HG03060 (cell line): ENCODE data around the gene DNAAF6.
"Not testable (repeated sequence)": the region's sequence is repeated elsewhere in the genome, so short reads cannot be mapped to it uniquely, and the experiment has no call there.

Experiments used
- ATAC-seq: cut with Tn5 transposase; IDR thresholded peaks from one replicate; pipeline ENCODE4 v1.9.1; 2021; ENCODE audit warnings: low read depth, moderate number of reproducible peaks; ENCODE audit not compliant: unreplicated experiment

The DNAAF6 gene

DNA sequence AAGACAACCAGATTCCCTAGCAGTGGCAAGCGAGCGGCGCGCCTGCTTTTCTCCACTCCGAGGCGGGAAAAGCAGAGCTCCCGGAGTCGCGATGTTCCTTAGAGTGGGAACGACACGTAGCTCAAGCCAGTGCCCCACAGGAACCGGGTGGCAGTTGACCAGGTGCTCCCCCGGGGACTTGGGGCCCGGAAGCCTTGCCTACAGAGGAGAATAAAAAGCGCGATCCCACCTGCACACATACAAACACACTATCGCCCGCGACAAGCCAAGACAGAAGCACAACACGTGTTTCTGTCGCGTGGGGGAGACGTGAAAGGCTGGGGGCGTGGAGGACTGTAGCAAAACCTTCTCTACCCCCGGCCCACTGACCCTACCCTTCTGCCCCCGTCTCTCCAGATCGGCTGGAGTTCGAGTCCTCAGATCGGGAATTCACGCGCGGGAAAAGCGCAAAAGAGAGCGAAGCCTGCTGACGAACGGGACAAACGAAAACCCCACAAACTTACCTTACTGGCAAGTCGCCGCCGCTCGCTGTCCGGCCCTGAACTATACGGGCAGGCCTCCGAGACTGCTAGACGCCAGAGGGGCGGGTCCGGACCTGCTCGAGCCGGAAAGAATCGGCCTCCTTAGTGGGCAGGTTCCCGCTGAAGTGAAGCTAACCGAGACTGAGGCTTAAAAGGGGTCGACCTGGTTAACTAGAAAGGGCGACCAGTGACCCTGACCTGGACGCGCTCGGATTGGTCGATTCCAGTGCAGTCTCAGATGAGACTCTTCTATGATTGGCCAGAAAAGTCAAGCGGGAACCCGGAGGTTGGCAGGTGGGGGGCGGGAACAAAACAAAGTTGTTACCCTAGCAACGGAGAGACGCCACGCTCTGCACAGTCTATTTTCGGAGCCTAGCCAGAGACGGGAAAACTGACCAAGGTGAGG lies at the start of gene DNAAF6, which contains the start of gene NUP62CL:
Gene DNAAF6 (plus strand): TSS at position 842 of the 927 bp plus-strand sequence. CDS start 6,265 bp downstream, outside the sequence.
Gene NUP62CL (minus strand): TSS at position 664 of the 927 bp plus-strand sequence. CDS start 31,287 bp downstream, outside the sequence.
- peak; percentile 96 for ATAC-seq

DNA sequence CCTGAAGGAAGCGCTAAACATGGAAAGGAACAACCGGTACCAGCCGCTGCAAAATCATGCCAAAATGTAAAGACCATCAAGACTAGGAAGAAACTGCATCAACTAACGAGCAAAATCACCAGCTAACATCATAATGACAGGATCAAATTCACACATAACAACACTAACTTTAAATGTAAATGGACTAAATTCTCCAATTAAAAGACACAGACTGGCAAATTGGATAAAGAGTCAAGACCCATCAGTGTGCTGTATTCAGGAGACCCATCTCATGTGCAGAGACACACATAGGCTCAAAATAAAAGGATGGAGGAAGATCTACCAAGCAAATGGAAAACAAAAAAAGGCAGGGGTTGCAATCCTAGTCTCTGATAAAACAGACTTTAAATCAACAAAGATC lies 48.8 kb upstream of the DNAAF6 start:
- not testable (repeated sequence) for ATAC-seq

DNA sequence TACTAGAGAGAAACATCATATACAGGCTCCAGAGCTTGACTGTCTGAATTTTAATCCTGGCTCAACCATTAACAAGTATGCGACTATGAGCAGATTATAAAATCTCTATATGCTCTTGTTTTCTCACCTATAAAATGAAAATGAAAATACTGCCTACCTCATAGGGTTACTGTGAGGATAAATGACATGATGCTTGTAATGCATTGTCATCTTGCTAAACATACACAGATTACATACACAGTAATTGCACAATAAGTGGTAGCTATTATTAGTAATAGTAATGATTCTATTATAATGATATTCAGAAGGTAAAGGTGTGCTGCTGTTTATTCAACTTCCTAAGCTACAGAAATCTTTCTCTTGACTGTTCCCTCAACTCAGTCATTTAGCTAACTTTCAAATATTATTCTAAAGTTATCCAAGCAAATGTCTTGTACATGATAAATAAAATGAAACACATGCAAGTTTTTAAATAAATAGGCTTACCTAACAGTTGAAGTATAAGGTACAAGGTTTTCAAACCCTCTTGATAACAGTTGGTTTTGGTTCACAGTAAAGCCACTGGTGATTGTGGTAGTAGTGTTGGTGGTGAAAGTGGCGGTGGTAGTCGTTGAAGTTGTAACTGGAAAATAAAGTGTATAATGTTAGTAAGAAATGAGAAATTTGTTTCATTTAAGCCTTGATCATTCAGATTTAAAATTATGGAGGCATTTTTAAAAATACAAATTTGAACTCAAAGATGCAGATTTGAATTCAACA lies 39.1 kb upstream of the DNAAF6 start:
- no peak for ATAC-seq

DNA sequence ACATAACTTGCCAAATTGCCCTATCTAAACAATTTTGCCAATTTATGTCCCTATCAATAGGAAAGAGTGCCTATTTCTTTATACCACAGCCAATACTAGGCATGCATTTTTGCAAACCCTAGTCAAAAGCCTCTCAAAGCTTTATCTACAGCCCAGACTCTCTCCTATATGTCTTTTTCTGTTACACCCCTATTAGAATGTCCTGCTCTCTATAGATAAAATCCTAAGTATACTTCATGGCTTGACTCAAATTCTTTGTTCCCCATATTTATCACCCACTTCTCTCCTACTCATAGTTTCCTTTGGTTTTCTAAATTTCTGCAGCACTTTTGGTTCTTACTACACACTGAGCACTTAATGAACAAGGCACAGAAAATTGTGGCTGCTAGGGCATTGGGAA lies 38.2 kb upstream of the DNAAF6 start:
- no peak for ATAC-seq

DNA sequence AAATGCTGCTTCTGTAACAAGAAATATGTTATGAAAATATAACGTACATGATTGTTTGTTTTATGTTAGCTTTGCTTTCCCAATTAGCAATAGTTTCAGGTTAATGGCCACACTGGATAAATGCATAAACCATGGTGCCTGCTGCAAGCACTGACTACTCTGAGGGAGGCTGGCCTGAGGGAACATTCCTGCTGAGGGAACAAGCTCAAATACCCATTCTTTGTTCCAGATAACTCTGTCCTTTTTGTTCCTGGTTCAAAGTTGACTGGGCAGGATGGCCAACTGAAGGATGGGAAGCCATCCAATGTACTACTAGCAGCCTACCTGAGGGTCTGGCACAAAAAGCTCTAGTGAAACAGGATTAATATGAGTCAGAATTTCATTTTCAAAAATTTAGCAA lies 37.7 kb upstream of the DNAAF6 start:
- ATAC-seq, result no peak

DNA sequence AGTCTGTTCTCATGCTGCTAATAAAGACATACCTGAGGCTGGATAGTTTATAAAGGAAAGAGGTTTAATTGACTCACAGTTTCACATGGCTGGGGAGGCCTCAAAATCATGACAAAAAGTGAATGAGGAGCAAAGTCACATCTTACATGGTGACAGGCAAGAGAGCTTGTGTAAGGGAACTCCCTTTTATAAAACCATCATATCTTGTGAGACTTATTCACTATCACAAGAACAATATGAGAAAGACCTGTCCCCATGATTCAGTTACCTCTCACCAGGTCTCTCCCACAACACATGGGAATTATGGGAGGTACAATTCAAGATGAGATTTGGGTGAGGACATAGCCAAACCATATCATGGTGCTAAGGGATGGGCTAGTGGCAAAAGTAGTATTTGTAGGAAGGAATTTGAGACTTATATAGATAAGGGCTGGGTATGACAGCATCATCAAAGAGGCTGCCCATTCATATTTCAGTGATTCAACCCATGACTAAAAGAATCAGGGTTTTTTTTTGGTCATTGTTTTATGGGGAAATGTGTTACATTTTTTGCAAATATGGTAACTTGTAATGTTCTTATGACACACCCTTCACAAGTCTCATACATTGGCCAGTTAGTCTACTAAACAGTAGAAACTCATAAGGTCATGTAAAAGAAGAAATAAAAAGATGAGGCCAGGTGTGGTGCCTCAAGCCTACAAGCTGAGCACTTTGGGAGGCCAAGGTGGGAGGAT lies 34.9 kb upstream of the DNAAF6 start:
- no peak for ATAC-seq

DNA sequence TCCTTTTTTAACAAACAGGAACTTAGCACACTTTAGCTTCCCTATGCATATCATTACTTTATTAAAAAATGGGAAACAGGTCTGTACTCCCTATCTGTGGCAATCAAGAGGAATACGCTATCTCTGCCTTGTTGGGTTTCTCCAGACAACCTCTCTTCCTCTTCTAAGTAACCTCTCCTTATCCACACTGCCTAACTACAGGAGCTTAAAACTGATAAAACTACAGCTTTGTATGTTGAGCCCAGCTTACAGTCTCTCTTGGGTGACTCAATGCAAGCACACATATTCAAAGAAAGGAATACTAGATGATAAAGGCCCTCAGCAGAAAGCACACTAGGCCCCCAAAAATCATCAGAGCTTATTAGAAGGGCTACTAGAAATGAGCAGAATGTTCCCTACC lies 9.1 kb upstream of the DNAAF6 start:
- ATAC-seq, result no peak

DNA sequence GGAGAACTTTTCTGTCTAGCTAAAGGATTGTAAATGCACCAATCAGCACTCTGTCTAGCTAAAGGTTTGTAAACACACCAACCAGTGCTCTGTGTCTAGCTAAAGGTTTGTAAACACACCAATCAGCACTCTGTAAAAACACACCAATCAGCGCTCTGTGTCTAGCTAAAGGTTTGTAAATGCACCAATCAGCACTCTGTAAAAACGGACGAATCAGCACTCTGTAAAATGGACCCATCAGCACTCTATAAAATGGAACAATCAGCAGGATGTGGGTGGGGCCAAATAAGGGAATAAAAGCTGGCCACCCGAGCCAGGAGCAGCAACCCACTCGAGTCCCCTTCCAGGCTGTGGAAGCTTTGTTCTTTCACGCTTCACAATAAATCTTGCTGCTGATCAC lies 8.3 kb upstream of the DNAAF6 start:
- ATAC-seq, result not testable (repeated sequence)

DNA sequence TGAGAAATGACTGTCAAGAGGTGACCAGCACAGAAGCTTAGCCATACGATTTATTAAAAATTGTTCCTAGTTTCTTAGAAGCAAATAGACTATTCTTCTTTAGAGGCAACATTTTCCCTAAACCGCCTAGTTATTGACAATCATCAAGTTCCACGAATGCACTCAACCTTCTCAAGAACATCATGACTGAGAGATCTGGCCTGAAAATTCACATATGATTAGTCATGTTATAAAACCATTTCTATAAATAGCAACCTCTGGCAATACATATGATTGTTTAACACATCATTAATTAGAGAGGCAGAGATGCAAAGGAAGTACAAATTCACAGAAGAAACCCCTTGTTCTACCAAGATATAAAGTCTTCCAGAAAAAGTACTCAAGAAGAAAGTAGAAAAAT lies 6.9 kb upstream of the DNAAF6 start:
- ATAC-seq, result no peak

DNA sequence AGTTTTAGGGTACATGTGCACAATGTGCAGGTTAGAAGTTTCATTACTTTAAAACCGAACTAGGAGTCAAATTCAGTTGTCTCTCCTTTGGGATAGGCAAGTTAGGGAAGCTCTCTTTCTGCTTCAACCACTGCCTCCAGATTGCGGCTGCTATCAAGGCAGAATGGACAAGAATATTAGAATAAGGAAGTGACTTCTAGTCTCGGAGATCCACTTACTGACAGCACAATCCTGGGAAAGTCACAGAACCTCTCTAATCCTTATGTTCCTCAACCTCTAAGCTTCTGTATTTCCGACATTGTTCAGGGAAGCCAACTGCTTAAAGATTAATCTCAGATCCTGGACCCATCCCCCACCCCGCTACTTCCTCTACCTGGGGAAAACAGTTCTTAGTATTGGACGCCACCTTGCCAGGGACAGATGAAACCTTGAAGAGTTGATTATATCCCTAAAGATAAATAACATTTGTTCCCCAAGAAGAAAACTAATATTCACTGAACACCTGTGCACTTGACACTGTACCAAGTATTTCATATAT lies 2.3 kb upstream of the DNAAF6 start:
- no peak for ATAC-seq

DNA sequence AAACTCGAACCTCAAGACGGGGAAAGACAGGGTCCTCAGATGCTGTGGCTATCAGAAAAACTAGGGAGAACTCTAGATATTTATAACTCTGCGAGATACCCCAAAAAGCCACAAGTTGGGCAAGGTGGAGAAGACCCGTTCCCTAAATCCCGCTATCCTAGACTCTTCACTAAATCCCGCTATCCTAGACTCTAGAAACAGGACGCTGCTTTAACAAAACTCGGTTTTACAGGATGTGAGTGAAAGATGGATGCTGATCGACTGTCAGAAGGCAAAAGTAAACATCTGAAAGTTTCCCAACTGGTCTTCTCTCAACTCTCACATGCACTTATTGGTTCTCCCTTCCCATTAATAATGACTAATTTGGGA lies 270 bp downstream of the DNAAF6 start:
- ATAC-seq, result no peak

DNA sequence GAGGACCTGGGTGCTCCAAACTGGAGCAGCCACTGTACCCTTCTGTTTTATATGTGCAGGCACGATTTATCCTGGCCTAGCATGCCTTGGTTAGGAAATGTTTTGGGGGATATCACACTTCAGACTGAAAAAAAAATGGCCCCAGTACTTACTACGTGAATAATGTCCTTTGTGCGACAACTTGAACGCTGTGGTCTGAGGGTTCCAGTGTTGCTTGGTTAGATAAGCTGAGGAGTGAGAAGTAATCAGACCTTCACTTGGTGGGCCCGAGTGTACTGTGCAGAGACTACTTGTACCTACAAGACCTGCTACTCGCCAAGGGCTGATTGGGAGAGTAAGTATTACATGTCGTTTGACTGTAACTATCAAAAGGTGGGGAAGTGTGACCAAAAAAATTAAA lies 678 bp downstream of the DNAAF6 start:
- no peak for ATAC-seq

DNA sequence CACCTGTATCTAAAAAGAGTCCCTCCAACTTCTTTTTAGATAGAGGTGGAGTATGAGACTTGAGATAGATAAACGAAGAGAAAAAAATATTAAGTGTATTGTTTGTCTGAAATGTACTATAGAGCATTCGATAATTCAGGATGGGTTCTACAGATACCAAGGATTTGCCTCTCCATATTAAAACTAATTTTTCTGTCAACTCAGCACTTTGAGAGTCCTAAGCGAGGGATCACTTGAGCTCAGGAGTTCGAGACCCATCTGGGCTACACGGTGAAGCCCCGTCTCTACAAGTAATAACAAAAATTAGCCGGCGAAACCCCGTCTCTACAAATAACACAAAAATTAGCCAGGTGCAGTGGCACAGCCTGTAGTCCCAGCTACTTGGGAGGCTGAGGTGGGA lies 1.5 kb downstream of the DNAAF6 start:
- ATAC-seq, result no peak

DNA sequence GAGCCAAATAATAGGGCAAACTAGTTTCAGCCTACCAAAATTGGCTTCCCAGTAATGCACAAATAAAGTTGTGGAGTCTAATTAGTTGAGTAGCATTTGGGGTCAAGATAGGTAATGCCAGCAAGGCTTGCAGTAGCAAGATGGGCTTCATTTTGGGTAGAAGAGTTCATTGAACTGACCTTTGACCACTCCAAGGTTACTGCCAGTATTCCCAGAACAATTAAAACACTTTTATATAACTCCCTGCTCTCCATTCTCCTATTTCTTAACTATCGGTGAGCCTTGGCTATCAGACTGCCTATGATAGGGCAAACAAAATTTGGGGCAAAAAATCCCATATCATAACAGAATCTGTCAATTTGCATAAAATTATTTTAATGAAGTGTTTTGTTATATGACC lies 7.1 kb downstream of the DNAAF6 start:
- no peak for ATAC-seq

DNA sequence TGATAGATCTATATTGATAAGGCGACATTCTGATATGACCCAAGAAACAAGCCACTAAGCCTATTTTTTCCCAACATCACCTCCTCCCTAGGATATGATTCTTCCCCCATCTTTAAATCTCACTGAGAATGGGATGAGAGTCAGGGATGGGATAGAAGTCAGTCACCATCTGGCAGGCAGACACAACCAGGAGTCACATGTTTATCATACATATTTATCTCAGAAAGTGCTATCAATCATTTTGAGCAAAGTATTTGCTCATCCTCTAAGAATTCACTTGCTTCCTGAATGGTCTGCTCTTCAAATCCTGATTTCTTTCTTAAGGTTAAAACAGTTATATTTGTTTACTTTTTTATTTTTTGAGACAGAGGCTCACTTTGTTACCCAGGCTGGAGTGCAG lies 20.3 kb downstream of the DNAAF6 start:
- no peak for ATAC-seq

DNA sequence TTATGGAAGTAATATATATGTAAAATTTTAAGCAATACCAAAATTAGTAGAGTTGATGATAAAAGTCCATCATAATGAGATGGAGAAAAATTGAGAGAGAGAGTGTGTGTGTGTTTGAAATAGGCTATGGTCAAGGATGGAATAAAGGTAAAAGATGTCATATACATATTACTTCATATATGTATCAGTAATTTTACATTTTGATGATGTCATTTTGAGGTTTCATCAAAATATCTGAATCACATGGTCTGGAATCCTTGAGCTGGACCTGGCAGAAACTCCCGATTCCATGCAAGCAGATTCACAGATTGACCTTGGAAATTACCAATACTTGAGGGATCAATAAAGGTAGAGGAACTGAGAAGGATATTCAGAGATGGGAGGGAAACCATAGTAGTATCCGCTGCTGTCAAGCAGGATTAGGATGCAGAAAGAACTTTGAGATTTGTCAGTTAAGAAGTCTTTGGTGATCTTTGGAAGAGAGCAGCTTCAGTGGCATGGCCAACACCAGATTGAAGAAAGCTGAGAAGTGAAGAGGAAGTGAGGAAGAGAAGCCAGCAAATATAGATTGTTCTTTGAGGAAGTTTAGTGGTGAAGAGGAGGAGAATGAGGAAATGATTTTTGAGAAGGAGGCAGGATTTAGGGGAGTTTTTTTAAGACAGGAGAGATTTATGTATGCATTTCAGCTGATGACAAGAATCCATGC lies 21.5 kb downstream of the DNAAF6 start:
- no peak for ATAC-seq

DNA sequence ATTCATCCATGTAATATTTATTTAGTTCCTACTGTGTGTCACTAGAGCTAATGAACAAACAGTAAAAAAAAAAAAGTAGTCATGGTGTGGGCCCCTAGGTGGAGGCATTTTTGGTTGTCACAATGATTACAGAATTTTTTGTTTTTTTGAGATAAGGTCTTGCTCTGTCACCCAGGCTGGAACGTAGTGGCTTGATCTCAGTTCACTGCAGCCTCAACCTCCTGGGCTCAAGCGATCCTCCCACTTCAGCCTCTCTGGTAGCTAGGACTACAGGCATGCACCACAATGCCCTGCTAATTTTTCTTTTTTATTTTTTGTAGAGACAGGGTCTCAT lies 22.0 kb downstream of the DNAAF6 start:
- no peak for ATAC-seq

DNA sequence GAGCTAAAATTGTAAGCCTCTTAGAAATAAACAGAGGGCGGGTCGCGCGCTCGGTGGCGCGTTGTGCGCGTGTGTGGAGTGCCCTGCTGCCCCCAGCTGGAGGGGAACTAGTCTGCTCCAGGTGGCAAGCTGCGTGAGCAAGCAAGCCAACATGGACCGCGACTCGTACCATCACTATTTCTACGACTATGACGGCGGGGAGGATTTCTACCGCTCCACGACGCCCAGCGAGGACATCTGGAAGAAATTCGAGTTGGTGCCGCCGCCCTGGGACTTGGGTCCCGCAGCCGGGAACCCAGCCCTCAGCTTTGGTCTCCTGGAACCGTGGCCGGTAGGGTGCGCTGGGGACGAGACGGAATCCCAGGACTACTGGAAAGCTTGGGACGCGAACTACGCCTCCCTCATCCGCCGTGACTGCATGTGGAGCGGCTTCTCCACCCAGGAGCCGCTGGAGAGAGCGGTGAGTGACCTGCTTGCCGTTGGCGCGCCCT lies 66.1 kb downstream of the DNAAF6 start:
- no peak for ATAC-seq

DNA sequence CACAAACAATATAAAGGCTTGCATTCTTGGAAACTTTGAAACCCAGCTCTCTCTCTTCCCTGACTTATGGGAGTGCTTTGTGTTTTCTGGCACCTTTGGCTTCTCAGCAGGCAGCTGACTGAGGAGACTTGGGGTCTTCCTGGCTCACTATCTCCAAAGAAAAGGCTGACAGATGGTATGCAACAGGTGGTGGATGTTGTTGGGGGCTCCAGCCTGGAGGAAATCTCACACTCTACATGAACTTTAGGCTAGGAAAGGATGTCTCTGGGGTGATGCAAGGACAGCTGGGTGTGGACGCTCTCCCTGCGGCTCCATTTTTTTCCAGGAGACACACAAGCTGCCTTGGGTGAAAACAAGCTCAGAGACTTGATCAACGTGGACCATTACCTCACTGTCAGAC lies 67.4 kb downstream of the DNAAF6 start:
- no peak for ATAC-seq

DNA sequence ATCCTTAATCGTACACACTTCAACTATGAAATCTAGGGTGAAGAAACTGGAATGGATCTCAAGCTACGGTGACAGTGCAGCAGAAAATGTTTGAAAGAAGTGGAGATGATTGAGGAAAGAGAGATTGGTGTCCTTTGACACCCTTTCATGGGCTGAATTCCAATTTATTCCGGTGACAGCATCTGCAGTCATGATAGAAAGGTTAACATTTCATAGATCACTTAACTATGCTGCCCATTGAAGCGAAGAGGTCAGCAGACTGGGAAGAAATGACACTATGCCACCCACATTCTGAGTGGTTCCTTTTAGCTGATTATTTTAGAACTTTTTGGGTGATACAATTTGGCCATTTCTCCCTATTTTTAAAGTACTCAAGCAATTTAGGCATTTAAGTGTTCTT lies 82.3 kb downstream of the DNAAF6 start:
- no peak for ATAC-seq
